Activated gamma-delta T cell treated with anti-CD3 and anti-CD28 coated beads, Interleukin-2, amount 50 U/mL, for 16 hours (primary cell): ENCODE measurements around the gene EEF1AKMT1.
A peak's percentile ranks its signal among the peaks of the same experiment; 100 is the strongest.

ENCODE experiments used
- DNase-seq: peaks from one replicate; pipeline ENCODE4 v3.0.0-alpha.2; 2020; ENCODE audit warnings: low read depth

Gene EEF1AKMT1

GRCh38 chr13:20718958-20719566 lies 54.7 kb downstream of the EEF1AKMT1 start:
- no peak for DNase-seq

GRCh38 chr13:20717581-20718542 lies 55.9 kb downstream of the EEF1AKMT1 start:
- DNase-seq = no peak

- DNase-seq = no peak
Observed at GRCh38 chr13:20716951-20717350, 56.8 kb downstream of the EEF1AKMT1 start.

GRCh38 chr13:20715330-20715712 lies 58.4 kb downstream of the EEF1AKMT1 start:
- DNase-seq = no peak

- DNase-seq = no peak
Observed at GRCh38 chr13:20714563-20715329, 59.0 kb downstream of the EEF1AKMT1 start.

GRCh38 chr13:20714161-20714560 lies 59.6 kb downstream of the EEF1AKMT1 start:
- no peak for DNase-seq

GRCh38 chr13:20713751-20714150 lies 60.0 kb downstream of the EEF1AKMT1 start:
- DNase-seq = no peak

- no peak for DNase-seq
Observed at GRCh38 chr13:20713014-20713376, 60.8 kb downstream of the EEF1AKMT1 start.

- DNase-seq = no peak
Observed at GRCh38 chr13:20711301-20712044, 62.3 kb downstream of the EEF1AKMT1 start.

- no peak for DNase-seq
Observed at GRCh38 chr13:20709782-20710181, 64.0 kb downstream of the EEF1AKMT1 start.

- no peak for DNase-seq
Observed at GRCh38 chr13:20709369-20709768, 64.4 kb downstream of the EEF1AKMT1 start.

- no peak for DNase-seq
Observed at GRCh38 chr13:20708216-20708615, 65.5 kb downstream of the EEF1AKMT1 start.

- no peak for DNase-seq
Observed at GRCh38 chr13:20706661-20707060, 67.1 kb downstream of the EEF1AKMT1 start.

GRCh38 chr13:20704459-20705069 lies 69.2 kb downstream of the EEF1AKMT1 start:
- no peak for DNase-seq

- peak; percentile 58 for DNase-seq
Observed at GRCh38 chr13:20703780-20704458, 69.8 kb downstream of the EEF1AKMT1 start.

GRCh38 chr13:20702915-20703779 lies 70.6 kb downstream of the EEF1AKMT1 start, which contains the start of gene IL17D:
Gene IL17D, plus strand, starts transcription at chr13:20703699. Its CDS starts 303 bp downstream, at chr13:20704002.
- DNase-seq = peak; percentile 31

GRCh38 chr13:20702530-20702914 lies 71.2 kb downstream of the EEF1AKMT1 start:
- no peak for DNase-seq

GRCh38 chr13:20701461-20701860 lies 72.3 kb downstream of the EEF1AKMT1 start:
- no peak for DNase-seq

- no peak for DNase-seq
Observed at GRCh38 chr13:20700288-20700687, 73.5 kb downstream of the EEF1AKMT1 start.

- no peak for DNase-seq
Observed at GRCh38 chr13:20699715-20700114, 74.0 kb downstream of the EEF1AKMT1 start.
